Endothelial cell of umbilical vein (primary cell): ENCODE measurements around the gene NHERF2. TPM values are rescaled to one million over a fixed set of nuclear protein-coding genes. Genes with fewer than 3 reads are reported as not detected.

ENCODE experiments used
- BruUV-seq: library from RNA; stranded (reverse); fragments of 400-500 nt; replicated peaks from 2 replicates; lab custom pipeline; 2021; lab: Mats Ljungman, UMichigan
- CTCF ChIA-PET: fragments of 300-600, 350-600 bp; sonication (Branson Sonifier 250); formaldehyde crosslinking; loops from one replicate; lab custom pipeline; 2021; ENCODE audit warnings: antibody characterized with exemption, inconsistent platforms; lab: Charles Lee
- POLR2A ChIA-PET: fragments of 300-600, 350-600 bp; sonication (Branson Sonifier 250); formaldehyde crosslinking; loops from one replicate; lab custom pipeline; 2021; ENCODE audit warnings: antibody characterized with exemption, inconsistent platforms; lab: Charles Lee
- DNase-seq: peaks from one replicate; pipeline ENCODE4 v3.0.0-alpha.2; 2011; ENCODE audit warnings: low read depth, low spot score
- FAIRE-seq: peaks from 2 replicates; lab custom pipeline; 2011; peaks lifted over from hg19 to GRCh38; lab: Jason Lieb, UNC
- H2AFZ ChIP-seq: 2 replicates; pipeline ENCODE4 v1.6.0; 2012; ENCODE audit warnings: low read depth, low read length, control low read depth, inconsistent platforms
- H3K27ac ChIP-seq: 2 replicates; pipeline ENCODE4 v1.5.1; 2011; ENCODE audit warnings: low read depth, mild to moderate bottlenecking, control low read depth, low read length, moderate library complexity; ENCODE audit not compliant: insufficient read depth
- H3K27me3 ChIP-seq, 2 experiments: 2 replicates each; pipeline versions ENCODE4 v1.6.0 to v1.6.1; 2011; ENCODE audit warnings: low read length in 2 of 2, mixed read lengths in 1 of 2; ENCODE audit not compliant: control insufficient read depth in 2 of 2, insufficient read depth in 2 of 2
- H3K36me3 ChIP-seq, 2 experiments: 2 replicates in 1 of 2; 3 replicates in 1 of 2; pipeline ENCODE4 v1.5.1; 2011; ENCODE audit warnings: low read length in 2 of 2, mild to moderate bottlenecking in 1 of 2, moderate library complexity in 1 of 2; ENCODE audit not compliant: control insufficient read depth in 2 of 2, insufficient read depth in 2 of 2; ENCODE audit errors: extremely low read depth in 1 of 2
- H3K4me1 ChIP-seq: 3 replicates; pipeline ENCODE4 v1.5.1; 2011; ENCODE audit warnings: mild to moderate bottlenecking, low read length; ENCODE audit not compliant: control insufficient read depth, insufficient read depth; ENCODE audit errors: extremely low read depth
- H3K4me2 ChIP-seq: 2 replicates; pipeline ENCODE4 v1.6.1; 2011; ENCODE audit warnings: low read length, control low read depth, mixed read lengths; ENCODE audit not compliant: insufficient read depth
- H3K4me3 ChIP-seq, 3 experiments: fragments of 200-600 bp in 1 of 3; sonication (generic), shearing (Covaris generic) in 1 of 3; replicated peaks in 1 of 3; 2 replicates each; pipeline ENCODE4 v1.5.1; 2011 to 2016; ENCODE audit warnings: control low read depth in 3 of 3, low read length in 3 of 3, mild to moderate bottlenecking in 2 of 3, inconsistent platforms in 1 of 3, low read depth in 1 of 3, moderate library complexity in 1 of 3; ENCODE audit not compliant: insufficient read depth in 1 of 3
- H3K79me2 ChIP-seq: 2 replicates; pipeline ENCODE4 v1.6.0; 2012; ENCODE audit warnings: low read length, inconsistent platforms; ENCODE audit not compliant: control insufficient read depth, insufficient read depth
- H3K9ac ChIP-seq: replicated peaks from 2 replicates; pipeline ENCODE3; 2011; ENCODE audit warnings: low read length, control low read depth; ENCODE audit not compliant: insufficient read depth; ENCODE audit errors: extremely low read depth
- H3K9me1 ChIP-seq: replicated peaks from 3 replicates; pipeline ENCODE4 v1.6.0; 2011; ENCODE audit warnings: mild to moderate bottlenecking, low read length; ENCODE audit not compliant: control insufficient read depth, insufficient read depth; ENCODE audit errors: extremely low read depth
- H3K9me3 ChIP-seq: replicated peaks from 2 replicates; pipeline ENCODE4 v1.5.1; 2012; ENCODE audit warnings: low read length, inconsistent platforms; ENCODE audit not compliant: control insufficient read depth, insufficient read depth
- H4K20me1 ChIP-seq: replicated peaks from 2 replicates; pipeline ENCODE3; 2011; ENCODE audit warnings: mild to moderate bottlenecking, low read length; ENCODE audit not compliant: control insufficient read depth, insufficient read depth; ENCODE audit errors: extremely low read depth
- EZH2 ChIP-seq: IDR thresholded peaks from 2 replicates; pipeline ENCODE4 v1.6.1; 2012; ENCODE audit warnings: borderline replicate concordance, low read depth, mild to moderate bottlenecking, moderate library complexity, low read length, inconsistent platforms; ENCODE audit not compliant: severe bottlenecking
- FOS ChIP-seq: IDR thresholded peaks from 2 replicates; pipeline ENCODE4 v1.6.1; 2011; ENCODE audit warnings: mild to moderate bottlenecking, low read length, moderate library complexity, borderline replicate concordance; ENCODE audit not compliant: insufficient read depth
- GATA2 ChIP-seq: IDR thresholded peaks from 2 replicates; pipeline ENCODE4 v1.7.0; 2011; ENCODE audit warnings: low read depth, mild to moderate bottlenecking, moderate library complexity, mixed read lengths, low read length; ENCODE audit not compliant: insufficient read length, insufficient read depth
- JUN ChIP-seq: IDR thresholded peaks from 2 replicates; pipeline ENCODE4 v1.6.1; 2011; ENCODE audit warnings: borderline replicate concordance, low read depth; ENCODE audit not compliant: insufficient read length, insufficient read depth
- MYC ChIP-seq: IDR thresholded peaks from one replicate; pipeline ENCODE4 v1.6.1; 2011; ENCODE audit warnings: mild to moderate bottlenecking, low read depth, low read length
- POLR2A ChIP-seq: IDR thresholded peaks from 2 replicates; pipeline ENCODE4 v1.6.1; 2012; ENCODE audit warnings: low read depth, mild to moderate bottlenecking, control low read depth, low read length
- POLR2AphosphoS5 ChIP-seq: IDR thresholded peaks from 2 replicates; pipeline ENCODE4 v1.6.1; 2012; ENCODE audit warnings: low read depth, mild to moderate bottlenecking, control low read depth, low read length, moderate library complexity; ENCODE audit not compliant: insufficient read depth
- dilution Hi-C: fragments of 300-500 bp; cut with MboI; formaldehyde crosslinking; loops from one replicate; pipeline ENCODE4 v1.15.0; 2019; ENCODE audit warnings: low sequenced_read_pairs; ENCODE audit not compliant: extremely low pct_ligation_motif_present
- intact Hi-C: fragments of 100-400 bp; cut with micrococcal nuclease; formaldehyde crosslinking; loops from one replicate; pipeline ENCODE4 v1.10.0; 2022
- polyA plus RNA-seq, 4 experiments: library from polyadenylated mRNA; depleted of rRNA in 3 of 4; stranded (reverse) in 3 of 4; unstranded in 1 of 4; fragments of >200 nt; gene quantifications; 2 replicates each; pipeline versions ENCODE4 v1.2.1 to v1.2.3, GENCODE V29; 2011 to 2012; ENCODE audit warnings: missing spikeins in 1 of 4
- total RNA-seq: library from RNA; stranded (reverse); gene quantifications from 2 replicates; pipeline ENCODE4 v1.2.3, GENCODE V29; 2021
- TF ChIP-seq, protein P1 (sequence below), 2 donors: IDR thresholded peaks; 1 replicate in 1 of 2; 2 replicates in 1 of 2; pipeline ENCODE4 v1.5.1; 2011; ENCODE audit warnings: low read length in 2 of 2, mild to moderate bottlenecking in 2 of 2, moderate library complexity in 2 of 2, control low read depth in 1 of 2, inconsistent platforms in 1 of 2, low read depth in 1 of 2; ENCODE audit not compliant: insufficient read depth in 1 of 2; ENCODE audit errors: extremely low read depth in 1 of 2
- TF ChIP-seq, protein P2 (sequence below): IDR thresholded peaks from 2 replicates; pipeline ENCODE4 v1.6.1; 2011; ENCODE audit not compliant: insufficient read depth, insufficient read length

NHERF2 gene
- total and polyA plus RNA-seq, 2 donors (not counting 3 experiments of a cell fraction or from before 2014, with no cell fraction given), result 65.2 to 71.2 TPM

- no TSS peak for BruUV-seq
- intact Hi-C loops (no loop called here), dilution Hi-C loops (no loop called here)
- Histone ChIP-seq H3K36me3 (peaks cover 0 to 57% of the 10 kb centered on the region in 2 experiments), H3K9me3 (no peaks in the 10 kb centered on the region), H3K27ac (no peak overlapping the region), H4K20me1 (no peaks in the 10 kb centered on the region), H3K79me2 (no peaks in the 10 kb centered on the region), H3K4me1 (no peaks in the 10 kb centered on the region), H3K4me3 (no peak overlapping the region), H3K9me1 (no peaks in the 10 kb centered on the region), H2AFZ (no peak overlapping the region), H3K9ac (no peak overlapping the region), H3K4me2 (no peak overlapping the region), H3K27me3 (no peaks in the 10 kb centered on the region)
- no peak for FAIRE-seq
- ChIA-PET POLR2A (no interaction called here), CTCF (interaction anchor here (1.0 to 2.5 kb wide), 4 partner anchors 9 to 63 kb away, joined by 3 to 8 read pairs (median 5); no protein-coding TSS in a partner anchor)
- no peak for DNase-seq
- TF ChIP-seq JUN (no peak), POLR2A (no peak), FOS (no peak), EZH2 (no peak), MYC (no peak), GATA2 (no peak), POLR2AphosphoS5 (no peak)
- TF ChIP-seq, protein P1, sequence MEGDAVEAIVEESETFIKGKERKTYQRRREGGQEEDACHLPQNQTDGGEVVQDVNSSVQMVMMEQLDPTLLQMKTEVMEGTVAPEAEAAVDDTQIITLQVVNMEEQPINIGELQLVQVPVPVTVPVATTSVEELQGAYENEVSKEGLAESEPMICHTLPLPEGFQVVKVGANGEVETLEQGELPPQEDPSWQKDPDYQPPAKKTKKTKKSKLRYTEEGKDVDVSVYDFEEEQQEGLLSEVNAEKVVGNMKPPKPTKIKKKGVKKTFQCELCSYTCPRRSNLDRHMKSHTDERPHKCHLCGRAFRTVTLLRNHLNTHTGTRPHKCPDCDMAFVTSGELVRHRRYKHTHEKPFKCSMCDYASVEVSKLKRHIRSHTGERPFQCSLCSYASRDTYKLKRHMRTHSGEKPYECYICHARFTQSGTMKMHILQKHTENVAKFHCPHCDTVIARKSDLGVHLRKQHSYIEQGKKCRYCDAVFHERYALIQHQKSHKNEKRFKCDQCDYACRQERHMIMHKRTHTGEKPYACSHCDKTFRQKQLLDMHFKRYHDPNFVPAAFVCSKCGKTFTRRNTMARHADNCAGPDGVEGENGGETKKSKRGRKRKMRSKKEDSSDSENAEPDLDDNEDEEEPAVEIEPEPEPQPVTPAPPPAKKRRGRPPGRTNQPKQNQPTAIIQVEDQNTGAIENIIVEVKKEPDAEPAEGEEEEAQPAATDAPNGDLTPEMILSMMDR (IDR thresholded peaks at IDR 0.05; ENCODE audit: extremely low read depth in 1 of 2, insufficient read depth in 1 of 2, low read depth in 1 of 2, low read length in 2 of 2), result no peak
- TF ChIP-seq, protein P2, sequence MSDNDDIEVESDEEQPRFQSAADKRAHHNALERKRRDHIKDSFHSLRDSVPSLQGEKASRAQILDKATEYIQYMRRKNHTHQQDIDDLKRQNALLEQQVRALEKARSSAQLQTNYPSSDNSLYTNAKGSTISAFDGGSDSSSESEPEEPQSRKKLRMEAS, result no peak
These were observed 59.0 kb downstream of the NHERF2 start for GRCh38 chr16:2085669-2086068.
